Right hindlimb (tissue), 1 donor: ENCODE data around the gene CCNYL1.

Experiments used
- DNase-seq: peaks from one replicate; pipeline ENCODE4 v3.0.0-alpha.2; 2018

CCNYL1 gene

GRCh38 chr2:207767461-207768167 is 56.2 kb downstream of the CCNYL1 start:
- peak; percentile 38 for DNase-seq

- DNase-seq = peak; percentile 54
These were observed 56.9 kb downstream of the CCNYL1 start for GRCh38 chr2:207768168-207768865.

GRCh38 chr2:207768866-207769596 is 57.6 kb downstream of the CCNYL1 start:
- DNase-seq = peak; percentile 46

GRCh38 chr2:207770602-207771404 is 59.4 kb downstream of the CCNYL1 start:
- DNase-seq = no peak

- DNase-seq = no peak
These were observed 60.0 kb downstream of the CCNYL1 start for GRCh38 chr2:207771421-207771820.

GRCh38 chr2:207772081-207772843 is 60.8 kb downstream of the CCNYL1 start:
- DNase-seq = no peak

GRCh38 chr2:207772844-207773205 is 61.4 kb downstream of the CCNYL1 start:
- DNase-seq = no peak

- DNase-seq = no peak
These were observed 64.0 kb downstream of the CCNYL1 start for GRCh38 chr2:207775473-207775872.

- no peak for DNase-seq
These were observed 65.7 kb downstream of the CCNYL1 start for GRCh38 chr2:207777124-207777523.

- no peak for DNase-seq
These were observed 67.0 kb downstream of the CCNYL1 start for GRCh38 chr2:207778298-207778882.

- no peak for DNase-seq
These were observed 68.1 kb downstream of the CCNYL1 start for GRCh38 chr2:207779523-207779922.

GRCh38 chr2:207782238-207783030 is 71.0 kb downstream of the CCNYL1 start:
- no peak for DNase-seq

GRCh38 chr2:207783514-207783913 is 72.1 kb downstream of the CCNYL1 start:
- no peak for DNase-seq

- DNase-seq = no peak
These were observed 73.5 kb downstream of the CCNYL1 start for GRCh38 chr2:207784898-207785297.

GRCh38 chr2:207787017-207787416 is 75.6 kb downstream of the CCNYL1 start:
- no peak for DNase-seq

- no peak for DNase-seq
These were observed 76.4 kb downstream of the CCNYL1 start for GRCh38 chr2:207787800-207788199.

- no peak for DNase-seq
These were observed 79.5 kb downstream of the CCNYL1 start for GRCh38 chr2:207790898-207791297.

- no peak for DNase-seq
These were observed 80.3 kb downstream of the CCNYL1 start for GRCh38 chr2:207791579-207792243.

GRCh38 chr2:207792244-207792785 is 80.9 kb downstream of the CCNYL1 start:
- peak; percentile 22 for DNase-seq
